Dermis microvascular lymphatic vessel endothelial cell (primary cell): ENCODE data around the gene BABAM2. TPM values are rescaled to one million over a fixed set of nuclear protein-coding genes. Genes with fewer than 3 reads are reported as not detected.

Experiments
- DNase-seq, 2 donors: peaks; one replicate each; pipeline versions ENCODE4 v3.0.0 to v3.0.0-alpha.2; 2010; ENCODE audit warnings: low read depth in 2 of 2
- total RNA-seq: library from RNA; depleted of rRNA; stranded (reverse); fragments of >200 nt; gene quantifications from 2 replicates; pipeline ENCODE4 v1.2.1, GENCODE V29; 2014

BABAM2 gene
- total RNA-seq, 1 donor from 2014 or later, result 13.0 TPM

DNA sequence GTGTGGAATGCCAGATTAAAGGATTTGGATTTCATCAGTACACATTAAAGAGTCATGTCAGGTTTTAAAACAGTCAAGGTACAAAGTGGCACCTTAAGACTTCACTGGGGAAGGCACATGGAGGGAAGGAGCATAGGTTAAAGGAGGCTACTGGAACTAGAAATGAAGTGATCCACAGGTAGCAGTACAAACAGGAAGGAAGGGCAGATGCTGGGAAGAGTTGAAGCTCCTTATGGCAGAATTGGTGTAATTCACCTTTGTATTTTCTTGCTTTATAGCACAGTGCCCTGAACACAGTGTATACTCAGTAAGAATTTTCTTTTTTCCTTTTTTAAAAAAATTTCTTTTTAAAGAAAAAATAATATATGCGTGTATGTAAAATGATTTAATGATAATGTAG lies 177.1 kb downstream of the BABAM2 start:
- no peak for DNase-seq

DNA sequence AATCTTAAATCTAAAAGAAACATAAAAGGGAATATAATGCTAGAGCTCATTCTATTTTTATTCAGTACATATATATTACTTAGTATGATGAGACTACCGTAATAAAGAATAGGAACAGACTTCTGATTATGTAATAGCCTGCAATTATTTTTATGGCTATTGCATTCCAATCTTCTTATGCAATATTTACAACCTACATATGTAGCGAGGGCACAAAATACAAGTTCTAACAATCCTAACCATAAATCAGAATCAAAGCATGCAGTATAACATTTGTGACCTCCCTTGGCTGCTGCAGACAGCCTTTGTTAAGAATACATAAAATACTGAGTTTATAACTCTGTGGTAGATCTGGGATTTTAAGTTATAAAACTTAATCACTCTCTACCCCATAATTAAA lies 177.6 kb downstream of the BABAM2 start:
- DNase-seq, result no peak

DNA sequence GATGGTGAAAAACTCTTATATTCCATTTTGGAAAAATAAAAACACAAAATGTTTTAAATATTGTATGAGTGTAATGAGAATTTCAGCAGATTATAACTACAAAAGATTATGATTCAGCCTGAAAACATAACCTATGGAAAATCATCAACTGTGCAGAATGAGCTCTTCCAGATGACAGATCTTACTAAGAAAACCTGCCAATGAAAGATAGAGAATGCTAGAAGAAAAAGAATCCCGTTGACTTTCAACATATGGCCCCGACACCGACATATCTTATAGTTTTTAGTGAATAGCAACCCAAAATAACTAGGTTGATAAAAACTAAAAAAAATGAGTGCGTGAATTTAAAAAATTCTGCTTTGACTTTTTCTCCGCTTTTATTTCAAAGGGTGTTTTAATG lies 178.0 kb downstream of the BABAM2 start:
- no peak for DNase-seq

DNA sequence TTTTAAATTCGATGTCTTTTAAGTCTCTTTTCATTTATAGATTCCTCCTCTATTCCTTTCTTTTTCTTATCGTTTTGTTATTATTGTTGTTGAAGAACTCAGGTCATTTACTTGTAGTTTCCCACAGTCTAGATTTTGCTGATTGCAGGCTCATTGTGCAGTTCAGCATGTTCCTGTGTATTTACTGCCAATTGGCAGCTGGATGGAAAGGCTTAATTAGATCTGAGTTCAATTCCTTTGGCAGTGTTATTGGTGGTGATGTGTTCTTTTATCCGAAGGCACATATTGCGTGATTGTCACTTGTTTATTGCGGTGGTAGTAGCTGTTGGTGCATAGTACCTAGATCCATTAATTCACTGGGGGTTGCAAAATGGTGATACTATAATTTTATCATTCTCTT lies 180.7 kb downstream of the BABAM2 start:
- no peak for DNase-seq

DNA sequence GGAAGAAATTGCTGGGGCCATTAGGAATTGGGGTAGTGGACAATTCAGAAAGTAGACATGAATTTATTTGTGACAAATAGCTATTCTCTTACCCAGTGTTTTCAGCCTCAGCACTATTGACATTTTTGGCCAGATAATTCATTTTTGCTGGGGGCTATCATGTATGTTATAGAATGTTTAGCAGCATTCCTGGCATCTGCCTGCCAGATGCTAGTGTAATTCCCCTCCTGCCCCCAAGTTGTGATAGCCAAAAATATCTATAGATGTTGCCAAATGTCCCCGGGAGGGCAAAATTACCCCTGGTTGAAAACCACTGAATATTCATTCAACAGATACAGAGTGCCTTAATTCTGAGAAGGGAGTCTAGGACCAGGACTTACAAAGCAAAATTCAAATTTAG lies 183.6 kb downstream of the BABAM2 start:
- no peak for DNase-seq

DNA sequence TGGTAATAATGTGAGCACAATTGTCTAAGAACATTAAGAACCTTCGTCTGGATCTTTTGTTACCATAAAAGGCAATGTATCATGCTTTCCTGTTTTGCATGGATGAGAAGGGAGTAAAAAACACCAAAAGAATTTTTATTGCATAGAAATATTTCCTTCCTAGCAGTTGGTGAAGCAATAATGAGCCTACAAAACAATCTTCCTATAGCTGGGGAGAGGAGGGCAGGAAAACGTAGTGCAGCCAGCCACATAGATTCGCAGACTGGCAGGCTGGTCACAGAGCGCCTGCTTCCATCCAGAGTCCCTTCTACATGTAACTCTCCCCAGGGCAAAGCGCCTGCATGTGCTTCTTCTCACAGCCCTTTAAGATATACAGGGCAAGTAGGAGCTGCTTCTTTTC lies 190.4 kb downstream of the BABAM2 start:
- DNase-seq, result peak; percentile 77 to 87

DNA sequence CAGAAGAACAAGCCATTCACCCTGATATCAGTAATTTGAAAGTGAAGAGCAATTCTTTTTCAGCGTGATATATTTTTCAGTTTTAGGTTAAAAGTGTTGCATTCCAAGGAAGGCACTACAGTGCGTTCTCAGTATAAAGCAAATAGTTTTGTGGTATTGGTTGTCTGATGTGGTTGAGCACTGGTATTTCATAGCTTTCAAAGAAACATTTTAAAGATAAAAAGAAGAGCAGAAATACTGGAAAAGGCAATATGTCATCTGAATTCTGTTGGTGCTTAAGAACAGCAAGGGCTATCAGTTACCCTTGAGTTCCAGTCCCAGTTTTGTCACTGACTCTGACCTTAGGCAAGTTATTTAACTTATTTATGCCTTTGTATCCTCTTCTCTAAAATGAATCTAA lies 191.6 kb downstream of the BABAM2 start:
- no peak for DNase-seq

DNA sequence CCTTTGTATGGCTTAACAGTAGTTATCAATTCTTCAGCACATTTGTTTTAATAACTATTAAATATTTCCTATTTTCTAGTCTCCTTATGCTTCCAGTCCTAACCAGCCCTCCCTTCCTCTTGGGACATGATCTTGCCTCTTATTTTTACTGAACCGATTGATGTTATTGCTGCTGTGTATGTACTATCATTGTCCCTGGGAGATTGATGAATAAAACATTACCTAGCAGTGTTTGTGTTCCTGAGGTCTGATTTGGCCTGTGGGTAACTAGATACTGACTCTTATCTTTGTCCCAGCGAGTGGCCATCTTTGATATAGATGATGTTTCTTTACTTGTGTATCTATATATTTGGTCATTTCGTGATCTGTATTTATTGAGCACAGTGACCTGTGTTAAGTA lies 192.9 kb downstream of the BABAM2 start:
- no peak for DNase-seq

DNA sequence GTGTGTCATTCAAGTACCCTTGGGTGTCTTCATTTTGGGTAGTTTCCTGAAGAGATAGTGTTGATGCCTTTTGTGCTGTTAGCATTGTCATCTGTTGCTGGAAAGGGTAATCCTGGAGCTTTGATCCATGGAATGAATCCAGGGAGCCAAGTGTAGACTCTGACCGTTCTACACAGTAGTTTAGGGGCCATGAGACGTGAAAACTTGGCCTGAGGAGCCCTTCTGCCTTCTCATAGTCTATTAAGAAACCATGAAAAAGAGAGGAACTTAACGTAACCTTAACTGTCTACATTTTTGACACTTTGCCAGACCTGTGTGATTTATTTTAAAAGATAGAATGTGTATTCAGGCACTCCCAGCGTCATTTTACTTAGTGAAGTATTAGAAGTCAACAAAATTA lies 194.0 kb downstream of the BABAM2 start:
- DNase-seq, result no peak

DNA sequence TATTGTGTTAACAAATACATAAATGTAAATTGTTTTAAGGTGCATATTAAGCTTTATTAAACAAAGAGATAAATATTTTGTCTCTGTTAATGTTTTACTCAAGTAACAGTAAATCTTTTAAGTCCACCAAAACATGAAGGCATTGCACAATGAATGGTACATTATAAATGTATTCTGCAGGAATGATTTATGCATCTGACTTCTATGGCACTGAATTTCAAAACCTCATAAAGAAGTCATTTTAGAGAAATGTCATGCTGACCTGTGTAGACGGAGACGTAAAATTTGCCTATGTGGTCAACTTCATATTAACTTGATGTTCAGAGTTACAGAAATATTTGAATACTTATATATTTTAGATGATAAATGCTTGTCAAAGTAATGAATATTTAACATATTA lies 194.7 kb downstream of the BABAM2 start:
- DNase-seq, result no peak

DNA sequence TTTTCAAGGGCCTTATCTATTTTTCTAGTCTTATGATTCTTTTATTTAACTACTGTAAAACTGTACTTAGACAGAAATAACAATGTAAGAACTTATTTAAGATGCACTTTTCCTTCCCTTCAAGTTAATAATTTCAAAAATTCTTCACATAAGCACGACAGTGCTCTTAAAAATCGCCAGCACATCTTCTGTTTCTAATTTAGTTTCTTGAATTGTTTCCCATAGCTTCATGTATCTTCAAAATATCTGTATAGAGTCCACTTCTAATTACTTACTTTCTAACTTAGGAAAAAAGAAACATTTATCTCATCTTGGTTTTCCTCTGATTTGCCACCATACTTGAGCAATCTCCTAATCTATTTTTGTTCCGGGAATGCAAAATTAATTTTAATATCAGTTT lies 196.1 kb downstream of the BABAM2 start:
- DNase-seq, result no peak

DNA sequence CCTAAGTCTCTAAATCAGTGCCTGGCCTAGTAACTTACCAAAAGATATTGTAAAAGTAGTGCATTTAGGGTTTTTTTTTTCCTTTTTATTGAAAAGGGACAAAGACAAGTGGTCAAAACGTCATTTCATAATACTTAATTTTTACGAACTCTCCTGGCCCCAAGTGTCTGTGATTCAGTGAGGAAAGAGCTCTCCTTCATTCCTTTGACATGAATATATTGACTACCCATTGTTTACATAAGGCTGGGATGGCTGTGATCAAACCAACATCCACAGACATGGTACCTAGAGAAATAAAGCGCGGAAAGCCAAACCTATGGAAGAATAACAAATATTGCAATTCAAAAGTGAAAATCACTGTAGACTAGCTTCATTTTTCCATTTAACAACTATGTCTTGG lies 198.4 kb downstream of the BABAM2 start:
- DNase-seq, result no peak

DNA sequence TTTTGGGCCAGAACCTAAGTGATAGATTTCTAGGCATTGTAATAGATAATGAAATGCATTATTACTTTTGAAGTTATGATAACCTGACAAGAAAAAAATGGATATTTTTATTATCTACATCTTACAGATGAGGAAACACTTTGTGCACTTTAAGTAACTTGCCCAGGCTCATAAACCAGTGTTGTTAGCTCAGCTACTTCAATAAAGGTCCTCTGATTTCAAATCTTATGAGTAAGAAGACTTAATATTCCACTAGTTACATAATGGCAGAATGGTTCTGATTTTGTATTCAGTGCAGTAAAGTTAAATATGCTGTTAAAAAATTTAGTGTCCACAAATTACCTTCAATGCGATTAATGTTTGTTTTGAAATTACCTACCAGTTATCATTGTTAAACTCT lies 199.0 kb downstream of the BABAM2 start:
- no peak for DNase-seq

DNA sequence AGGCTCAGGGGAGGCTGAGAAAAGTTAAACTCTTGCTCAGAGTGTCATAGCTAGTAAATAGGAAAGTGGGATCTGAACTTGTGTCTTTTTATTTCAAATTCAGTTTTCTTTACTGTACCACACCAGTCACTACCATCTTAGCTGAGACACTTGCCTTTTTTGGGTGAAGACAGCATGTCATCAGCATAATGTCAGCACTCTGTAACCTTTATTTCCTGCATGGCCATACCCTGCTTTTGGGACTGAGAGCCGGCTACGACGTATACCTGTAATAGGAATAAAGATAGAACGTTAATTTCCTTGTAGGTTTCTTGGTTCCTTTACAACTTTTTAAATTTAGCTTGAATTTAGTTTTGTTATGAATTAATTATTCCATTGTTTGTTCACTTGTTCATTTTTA lies 202.8 kb downstream of the BABAM2 start:
- no peak for DNase-seq

DNA sequence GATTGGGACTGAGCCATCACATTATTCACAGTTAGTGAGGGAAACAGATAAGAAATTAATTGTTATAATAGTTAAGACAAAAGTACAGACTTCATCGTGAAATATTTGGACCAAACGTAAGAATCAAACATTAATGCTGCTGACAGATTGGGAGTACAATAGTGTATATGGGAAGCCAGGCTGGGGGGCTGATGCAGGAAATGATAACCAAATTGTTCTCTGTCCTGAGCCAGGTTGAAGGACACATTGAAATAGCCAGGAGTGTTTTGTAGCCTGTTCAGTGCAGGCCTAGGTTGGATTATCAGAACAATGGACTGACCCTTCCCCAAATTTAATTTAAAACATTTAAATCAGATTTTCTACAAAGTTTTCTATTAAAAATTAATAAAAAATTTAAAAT lies 203.2 kb downstream of the BABAM2 start:
- DNase-seq, result peak in 1 of 2 donors; percentile 49

DNA sequence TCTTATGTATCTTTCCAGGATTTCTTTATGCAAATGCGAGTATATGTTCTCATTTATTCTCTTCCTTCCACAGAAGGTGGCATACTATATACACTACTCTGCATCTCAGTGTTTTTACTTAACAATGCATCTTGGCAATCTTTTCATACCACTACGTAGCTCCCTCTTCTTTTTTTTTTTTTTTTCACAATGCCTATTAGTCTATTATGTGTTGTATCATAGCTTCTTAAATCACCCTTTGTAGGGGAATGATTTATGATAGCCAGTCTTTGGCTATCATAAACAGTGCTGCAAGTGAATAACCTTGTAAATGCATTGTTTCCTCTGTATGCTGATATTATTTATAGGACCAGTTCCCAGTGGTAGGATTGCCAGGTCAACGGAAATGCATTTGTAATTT lies 204.2 kb downstream of the BABAM2 start:
- peak in 1 of 2 donors; percentile 75 for DNase-seq

DNA sequence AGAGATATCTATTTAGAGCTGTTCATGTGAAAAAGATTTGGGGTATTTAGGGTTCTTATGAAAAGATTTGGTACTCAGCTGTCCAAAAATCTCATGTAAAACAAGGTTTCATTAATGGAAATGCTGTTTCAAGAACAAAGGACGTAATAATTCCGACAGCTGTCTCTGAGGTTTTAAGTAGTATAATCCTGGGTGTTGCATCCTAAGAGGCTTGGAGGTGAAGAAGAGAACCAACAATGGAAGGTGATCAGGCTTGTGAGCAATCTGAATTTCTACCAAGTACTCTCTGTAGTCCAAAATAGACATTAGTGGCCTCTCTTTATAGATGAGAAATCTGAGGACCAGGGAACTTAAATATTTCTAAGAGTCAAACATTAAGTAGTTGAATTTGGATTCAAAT lies 205.1 kb downstream of the BABAM2 start:
- no peak for DNase-seq

DNA sequence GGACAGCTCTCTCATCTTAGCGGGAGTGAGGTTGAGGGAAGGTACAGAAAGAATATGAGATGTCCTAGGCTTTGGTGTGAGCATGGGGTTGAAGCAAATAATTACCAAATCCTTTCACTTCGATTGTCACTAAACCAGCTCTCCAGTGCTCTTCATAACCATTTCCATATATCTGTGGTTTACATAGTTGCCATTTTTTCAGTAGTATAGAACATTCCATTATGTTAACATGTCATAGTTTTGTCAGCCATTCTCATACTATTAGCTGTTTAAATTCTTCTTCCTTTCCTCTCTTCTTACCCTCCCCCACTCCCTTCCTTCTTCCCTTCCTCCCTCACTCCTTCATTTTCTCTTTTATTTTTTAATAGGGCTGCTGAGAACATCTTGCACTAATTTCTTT lies 205.9 kb downstream of the BABAM2 start:
- DNase-seq, result no peak

DNA sequence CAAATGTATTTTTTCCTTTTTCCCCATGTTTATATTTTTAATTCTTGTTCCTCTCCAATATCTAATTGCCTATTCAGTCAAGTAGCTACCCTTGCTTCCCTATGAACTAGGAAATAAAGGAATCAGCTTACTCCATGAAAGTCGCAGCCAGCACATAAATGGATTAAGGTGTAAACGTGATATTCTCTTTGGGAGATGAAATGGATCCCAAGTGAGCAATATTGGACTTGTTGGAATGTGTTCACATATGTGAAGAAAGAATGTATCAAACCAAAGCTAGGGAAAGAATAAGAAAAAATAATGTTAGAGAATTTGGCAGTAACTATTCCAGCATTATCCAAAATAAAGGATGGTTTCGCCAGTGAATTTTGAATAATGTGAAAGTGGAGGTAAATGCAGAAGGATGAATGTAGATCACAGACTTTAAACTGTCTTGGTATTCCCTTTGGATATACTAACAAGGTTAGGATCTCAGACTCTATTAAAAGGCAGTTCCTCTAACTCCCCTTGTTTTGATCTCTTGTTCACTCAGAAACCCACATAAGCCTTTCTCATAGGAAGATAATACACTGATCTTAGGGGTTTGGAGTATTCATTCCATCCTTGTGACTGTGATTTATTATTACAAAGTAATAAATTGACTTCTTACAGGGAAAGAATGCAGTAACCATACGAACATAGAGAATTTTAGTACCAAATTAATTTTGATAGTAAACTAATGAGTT lies 208.1 kb downstream of the BABAM2 start:
- no peak for DNase-seq

DNA sequence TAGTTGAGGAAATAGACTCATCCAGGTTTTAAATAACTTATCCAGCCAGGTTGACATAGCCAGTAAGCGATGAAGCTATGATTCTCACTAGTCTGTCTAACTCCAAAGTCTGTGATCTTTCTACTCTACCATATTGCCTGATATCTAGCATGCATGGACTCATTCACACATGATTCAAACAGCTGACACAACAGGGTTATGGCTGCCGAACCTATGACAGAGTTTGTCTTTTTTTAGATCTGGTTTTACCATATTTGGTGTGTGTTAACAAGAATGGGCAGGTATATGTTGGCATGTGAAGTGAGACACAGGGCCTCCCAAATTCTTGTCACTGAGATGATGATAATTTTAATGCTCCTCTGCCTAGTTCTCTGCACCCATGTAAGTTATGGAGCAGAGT lies 210.6 kb downstream of the BABAM2 start:
- no peak for DNase-seq

DNA sequence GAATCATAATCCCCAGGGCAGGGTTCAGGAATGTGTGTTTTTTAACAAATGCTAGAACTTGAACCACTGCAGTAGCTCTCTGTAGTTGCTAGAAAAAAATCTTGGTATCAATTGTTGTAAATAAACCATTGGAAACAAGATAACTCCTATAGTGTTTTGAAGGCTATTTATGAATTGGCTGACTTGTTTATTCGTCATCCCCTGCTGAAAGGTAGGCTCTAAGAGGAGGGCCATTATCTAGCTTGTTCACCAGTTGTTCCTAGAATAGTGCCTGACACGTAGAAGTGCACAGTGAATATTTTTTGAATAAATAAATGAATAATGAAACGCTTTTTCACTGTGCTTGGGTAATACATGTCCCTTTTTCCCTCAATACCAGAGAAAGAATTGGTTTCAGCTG lies 211.4 kb downstream of the BABAM2 start:
- peak in 1 of 2 donors; percentile 31 for DNase-seq

DNA sequence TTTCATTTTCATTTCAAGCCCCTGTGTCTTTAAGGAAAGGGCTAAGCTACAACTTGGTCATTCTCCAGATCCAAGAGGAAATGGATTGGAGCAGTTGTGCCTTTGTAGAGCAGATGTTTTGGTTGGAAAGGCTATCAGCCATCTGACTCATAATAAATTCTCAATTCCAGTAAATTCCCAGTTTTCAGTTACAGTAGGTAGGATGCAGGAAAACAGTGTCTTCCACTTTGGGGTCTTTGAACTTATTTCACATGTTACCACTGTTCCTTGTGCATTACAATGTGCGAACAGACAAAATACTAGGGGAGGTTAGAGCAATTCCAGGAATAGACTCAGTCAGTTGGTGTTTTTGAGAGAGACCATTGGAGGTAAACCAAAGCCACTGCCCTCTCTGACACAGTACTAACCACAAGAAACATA lies 211.9 kb downstream of the BABAM2 start:
- peak; percentile 64 to 89 for DNase-seq

DNA sequence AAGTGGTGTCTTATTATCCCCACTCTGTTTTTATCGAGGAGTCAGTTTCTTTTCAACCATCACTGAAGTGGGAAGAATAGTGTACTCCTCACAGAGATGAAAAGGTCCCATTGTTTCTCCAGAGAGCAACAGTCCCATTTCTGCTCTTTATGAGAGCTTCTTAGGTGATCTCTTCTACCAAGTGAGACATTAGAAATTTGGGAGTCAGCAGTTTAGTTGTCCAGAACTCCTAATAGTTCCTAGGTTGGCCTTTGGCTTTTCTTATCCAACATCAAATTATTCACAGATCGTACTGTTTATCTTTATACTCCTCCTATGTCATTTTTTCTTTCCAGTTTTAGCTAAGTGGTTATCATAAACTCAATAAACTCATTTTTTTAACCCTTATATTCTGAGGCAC lies 213.1 kb downstream of the BABAM2 start:
- DNase-seq, result no peak

DNA sequence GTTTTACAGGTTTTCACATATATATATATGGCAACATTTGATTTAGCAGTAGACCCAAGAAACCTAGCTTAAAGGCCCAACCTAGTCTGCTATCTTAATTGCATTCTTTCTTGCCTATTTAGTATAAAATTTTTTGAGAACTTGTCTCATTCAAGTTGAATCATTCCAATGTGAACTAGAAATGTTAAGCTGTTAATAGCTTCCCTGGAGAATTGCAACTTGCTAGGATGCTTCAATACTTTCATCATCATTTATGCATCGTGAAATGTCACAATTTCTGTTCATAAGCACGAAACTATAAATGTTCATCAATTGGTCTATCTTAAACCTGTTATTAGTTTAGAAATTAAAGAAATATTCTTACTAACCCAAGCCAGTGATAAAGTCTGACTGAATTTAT lies 217.6 kb downstream of the BABAM2 start:
- no peak for DNase-seq
